HepG2 (cell line): ENCODE results near the gene MEG3. TPM values are rescaled to one million over a fixed set of nuclear protein-coding genes. Genes with fewer than 3 reads are reported as not detected.
A peak's percentile ranks its signal among the peaks of the same experiment; 100 is the strongest.

Experiments
- ATAC-seq: fragments of 200-7000 bp; cut with Tn5 transposase; 3 replicates; pipeline ENCODE4 v1.9.1; 2020; ENCODE audit warnings: mild to moderate bottlenecking, moderate library complexity
- BruUV-seq: library from RNA; stranded (reverse); fragments of 400-500 nt; replicated peaks from 2 replicates; lab custom pipeline; 2021; lab: Mats Ljungman, UMichigan
- CTCF ChIA-PET: fragments of 300-600 bp; formaldehyde crosslinking; extraction: SDS; loops from one replicate; lab custom pipeline; 2021; ENCODE audit warnings: low total read pairs, inconsistent platforms, low intra/inter-chr PET ratio; lab: Yijun Ruan, JAX
- POLR2A ChIA-PET: fragments of 350-600 bp; sonication (Branson Sonifier 250); formaldehyde crosslinking; loops from one replicate; lab custom pipeline; 2020; ENCODE audit warnings: antibody characterized with exemption, inconsistent platforms; lab: Yijun Ruan, JAX
- DNase-seq: peaks from one replicate; pipeline ENCODE4 v3.0.0-alpha.2; 2015; ENCODE audit warnings: low spot score
- FAIRE-seq: peaks from 3 replicates; lab custom pipeline; 2011; peaks lifted over from hg19 to GRCh38; lab: Jason Lieb, UNC
- H2AFZ ChIP-seq: one replicate; pipeline ENCODE4 v1.6.1; 2011; ENCODE audit warnings: low read length, inconsistent platforms
- H3K27ac ChIP-seq: fragments of 300-600 bp; 3 replicates; pipeline ENCODE4 v1.8.0; 2011; ENCODE audit warnings: mixed run types, mild to moderate bottlenecking, mixed read lengths, low read length, inconsistent platforms; ENCODE audit not compliant: insufficient read depth; ENCODE audit errors: extremely low read length
- H3K27me3 ChIP-seq, 2 experiments: fragments of 200-600 bp in 1 of 2; 2 replicates in 1 of 2; 3 replicates in 1 of 2; pipeline versions ENCODE4 v1.6.0 to v1.8.0; 2011; ENCODE audit warnings: low read length in 2 of 2, mild to moderate bottlenecking in 2 of 2, moderate library complexity in 2 of 2, inconsistent platforms in 1 of 2; ENCODE audit not compliant: insufficient read depth in 2 of 2, control insufficient read depth in 1 of 2
- H3K36me3 ChIP-seq, 2 experiments: fragments of 200-600 bp in 1 of 2; replicated peaks in 1 of 2; 2 replicates in 1 of 2; 3 replicates in 1 of 2; pipeline versions ENCODE4 v1.5.1 to v1.8.0; 2011; ENCODE audit warnings: low read length in 2 of 2, inconsistent platforms in 1 of 2; ENCODE audit not compliant: insufficient read depth in 2 of 2, control insufficient read depth in 1 of 2
- H3K4me1 ChIP-seq: 2 replicates; pipeline ENCODE4 v1.5.1; 2012; ENCODE audit warnings: low read length, inconsistent platforms; ENCODE audit not compliant: insufficient read depth
- H3K4me2 ChIP-seq: 2 replicates; pipeline ENCODE4 v1.6.0; 2011; ENCODE audit warnings: low read depth, low read length, inconsistent platforms
- H3K4me3 ChIP-seq, 3 experiments: fragments of 200-600 bp in 1 of 3; sonication (generic), shearing (Covaris generic) in 1 of 3; replicated peaks in 1 of 3; 2 replicates each; pipeline ENCODE4 v1.5.1; 2011 to 2016; ENCODE audit warnings: low read length in 3 of 3, inconsistent platforms in 2 of 3, low read depth in 2 of 3, mild to moderate bottlenecking in 2 of 3, control low read depth in 1 of 3, mixed read lengths in 1 of 3; ENCODE audit not compliant: insufficient read depth in 1 of 3
- H3K79me2 ChIP-seq: one replicate; pipeline ENCODE4 v1.6.1; 2011; ENCODE audit warnings: low read length, inconsistent platforms; ENCODE audit not compliant: insufficient read depth
- H3K9ac ChIP-seq: 2 replicates; pipeline ENCODE4 v1.6.0; 2011; ENCODE audit warnings: mild to moderate bottlenecking, low read depth, low read length, inconsistent platforms; ENCODE audit not compliant: insufficient read depth
- H3K9me3 ChIP-seq: 2 replicates; pipeline ENCODE4 v1.5.1; 2012; ENCODE audit warnings: mild to moderate bottlenecking, low read length
- H4K20me1 ChIP-seq: 2 replicates; pipeline ENCODE4 v1.6.0; 2011; ENCODE audit warnings: inconsistent platforms, mild to moderate bottlenecking, low read length, moderate library complexity; ENCODE audit not compliant: insufficient read depth
- E2F2 ChIP-seq: sonication (generic); formaldehyde crosslinking; IDR thresholded peaks from 2 replicates; pipeline ENCODE4 v1.4.0; 2020; ENCODE audit warnings: missing genetic modification reagents, borderline replicate concordance
- EZH2 ChIP-seq: conservative IDR thresholded peaks from 2 replicates; pipeline ENCODE4 v1.6.1; 2012; ENCODE audit warnings: mild to moderate bottlenecking, low read depth, low read length, moderate library complexity
- GPBP1L1 ChIP-seq: sonication (generic); formaldehyde crosslinking; IDR thresholded peaks from 2 replicates; pipeline ENCODE4 v1.5.0; 2020; ENCODE audit warnings: mild to moderate bottlenecking, missing genetic modification reagents
- ZBTB33 ChIP-seq: sonication (generic); formaldehyde crosslinking; IDR thresholded peaks from 2 replicates; pipeline ENCODE4 v1.4.0; 2020; ENCODE audit warnings: missing genetic modification reagents
- WGBS: methylation state at CpG from one replicate; pipeline ENCODE4 v1.1.6; 2017; ENCODE audit warnings: low lambda C conversion rate; 5-methylcytosine and 5-hydroxymethylcytosine counted together
- in situ Hi-C: cut with HindIII; loops from 2 replicates; pipeline ENCODE4 v1.10.0; 2017; ENCODE audit warnings: low pct_unique_long_range_greater_than_20kb; ENCODE audit not compliant: extremely low pct_ligation_motif_present
- intact Hi-C: fragments of 100-400 bp; cut with micrococcal nuclease; formaldehyde crosslinking; loops from one replicate; pipeline ENCODE4 v1.10.0; 2022; ENCODE audit not compliant: unreplicated experiment
- polyA plus RNA-seq, 8 experiments: library from polyadenylated mRNA; depleted of rRNA in 3 of 8; stranded (reverse) in 7 of 8; unstranded in 1 of 8; fragments of >200 nt; fragmentation: Illumina TruSeq in 4 of 8; extraction: Trizol in 4 of 8; gene quantifications; 2 replicates each; pipeline versions ENCODE4 v1.2.1 to v1.2.3, GENCODE V29; 2011 to 2016; ENCODE audit warnings: low read depth in 4 of 8, missing spikeins in 1 of 8, mixed read lengths in 1 of 8; ENCODE audit not compliant: insufficient read depth in 1 of 8
- total RNA-seq, 5 experiments: library from RNA; depleted of rRNA; stranded (reverse); fragments of >200 nt; fragmentation: Illumina TruSeq; extraction: Trizol; gene quantifications; 2 replicates each; pipeline ENCODE4 v1.2.3, GENCODE V29; 2016; ENCODE audit warnings: low read depth in 1 of 5
- TF ChIP-seq, protein P1 (sequence below): sonication (generic); formaldehyde crosslinking; IDR thresholded peaks from 2 replicates; pipeline ENCODE4 v1.5.1; 2020; ENCODE audit warnings: mild to moderate bottlenecking, missing genetic modification reagents, moderate library complexity

Gene MEG3
- total and polyA plus RNA-seq, 2 of the 13 experiments (the other 11 are each of a cell fraction or from before 2014, with no cell fraction given), result 0.17 TPM; not detected in 1

GRCh38 chr14:100898465-100898864, 72.5 kb downstream of the MEG3 start (continued):
- TF ChIP-seq ZBTB33 (CRISPR knock-in tag), result no peak
- TF ChIP-seq GPBP1L1, result no peak
- TF ChIP-seq, all 625 proteins: peak for 0

DNA sequence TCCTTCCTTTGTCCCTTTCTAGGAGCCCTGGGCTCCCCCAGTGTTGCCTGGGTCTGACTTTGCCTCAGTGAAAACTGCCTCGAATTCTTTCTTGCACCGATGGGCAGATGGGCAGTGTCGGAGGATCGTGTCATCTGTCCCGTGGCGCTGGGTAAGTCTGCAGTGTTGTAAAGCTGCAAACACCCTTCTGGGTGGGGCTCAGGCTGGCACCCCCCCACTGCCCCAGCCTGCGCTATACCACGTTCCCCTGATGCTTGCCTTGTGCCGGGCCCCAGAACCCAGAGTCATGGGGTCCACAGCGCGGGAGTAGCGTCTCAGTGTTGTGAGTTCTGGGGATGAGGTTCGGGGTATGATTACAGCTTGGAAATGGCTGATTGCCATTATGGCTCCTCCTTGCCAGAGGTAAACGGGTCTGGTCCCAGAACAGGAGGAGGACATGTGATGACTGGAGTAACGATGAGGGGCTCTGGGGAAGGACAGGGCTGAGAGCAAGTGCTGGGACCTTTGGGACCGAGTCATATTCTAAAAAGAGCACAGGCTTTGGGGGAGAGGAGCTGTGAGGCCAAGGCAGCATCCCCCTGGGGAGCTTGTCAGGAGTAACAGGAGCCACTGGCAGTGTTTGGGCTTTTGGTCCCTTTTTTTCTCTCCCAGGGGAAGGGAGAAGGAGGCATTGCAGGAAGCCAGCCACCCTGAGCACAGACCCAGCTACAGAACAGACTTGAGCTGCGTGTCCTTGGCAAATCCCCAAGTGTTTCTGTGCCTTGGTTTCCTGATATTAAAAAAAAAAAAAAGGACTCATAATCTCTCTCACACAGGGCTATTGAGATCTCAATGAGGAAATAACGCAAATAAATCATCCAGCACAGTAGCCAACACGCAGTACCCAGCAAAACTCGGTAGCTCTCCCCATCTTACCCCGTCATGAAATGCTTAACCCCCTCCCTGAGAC, 73.3 kb downstream of the MEG3 start:
- DNase-seq (no peak), ATAC-seq (no peak), FAIRE-seq (no peak)
- 95% methylated on average over 19 of the region's 21 CpGs for WGBS
- H2AFZ ChIP-seq, result no peak overlapping the region
- peaks cover 53% of the 10 kb centered on the region for H3K4me1 ChIP-seq
- no peak overlapping the region for H3K4me3 ChIP-seq
- H3K36me3 ChIP-seq, result no peaks in the 10 kb centered on the region
- intact Hi-C loops (no loop called here), in situ Hi-C loops (loop anchor here (5.0 to 10.0 kb wide), 3 partner anchors 37 to 494 kb away; no protein-coding TSS in a partner anchor)
- ChIA-PET POLR2A (interaction anchor here (0.6 to 2.6 kb wide), 7 partner anchors 42 to 149 kb away, joined by 3 to 15 read pairs (median 6); no protein-coding TSS in a partner anchor), CTCF (interaction anchor here (1.9 to 2.2 kb wide), 2 partner anchors 48 to 236 kb away, joined by 9 to 10 read pairs; no protein-coding TSS in a partner anchor)
- peak overlapping the region; percentile 58 for H3K27ac ChIP-seq
- TF ChIP-seq, protein P1, sequence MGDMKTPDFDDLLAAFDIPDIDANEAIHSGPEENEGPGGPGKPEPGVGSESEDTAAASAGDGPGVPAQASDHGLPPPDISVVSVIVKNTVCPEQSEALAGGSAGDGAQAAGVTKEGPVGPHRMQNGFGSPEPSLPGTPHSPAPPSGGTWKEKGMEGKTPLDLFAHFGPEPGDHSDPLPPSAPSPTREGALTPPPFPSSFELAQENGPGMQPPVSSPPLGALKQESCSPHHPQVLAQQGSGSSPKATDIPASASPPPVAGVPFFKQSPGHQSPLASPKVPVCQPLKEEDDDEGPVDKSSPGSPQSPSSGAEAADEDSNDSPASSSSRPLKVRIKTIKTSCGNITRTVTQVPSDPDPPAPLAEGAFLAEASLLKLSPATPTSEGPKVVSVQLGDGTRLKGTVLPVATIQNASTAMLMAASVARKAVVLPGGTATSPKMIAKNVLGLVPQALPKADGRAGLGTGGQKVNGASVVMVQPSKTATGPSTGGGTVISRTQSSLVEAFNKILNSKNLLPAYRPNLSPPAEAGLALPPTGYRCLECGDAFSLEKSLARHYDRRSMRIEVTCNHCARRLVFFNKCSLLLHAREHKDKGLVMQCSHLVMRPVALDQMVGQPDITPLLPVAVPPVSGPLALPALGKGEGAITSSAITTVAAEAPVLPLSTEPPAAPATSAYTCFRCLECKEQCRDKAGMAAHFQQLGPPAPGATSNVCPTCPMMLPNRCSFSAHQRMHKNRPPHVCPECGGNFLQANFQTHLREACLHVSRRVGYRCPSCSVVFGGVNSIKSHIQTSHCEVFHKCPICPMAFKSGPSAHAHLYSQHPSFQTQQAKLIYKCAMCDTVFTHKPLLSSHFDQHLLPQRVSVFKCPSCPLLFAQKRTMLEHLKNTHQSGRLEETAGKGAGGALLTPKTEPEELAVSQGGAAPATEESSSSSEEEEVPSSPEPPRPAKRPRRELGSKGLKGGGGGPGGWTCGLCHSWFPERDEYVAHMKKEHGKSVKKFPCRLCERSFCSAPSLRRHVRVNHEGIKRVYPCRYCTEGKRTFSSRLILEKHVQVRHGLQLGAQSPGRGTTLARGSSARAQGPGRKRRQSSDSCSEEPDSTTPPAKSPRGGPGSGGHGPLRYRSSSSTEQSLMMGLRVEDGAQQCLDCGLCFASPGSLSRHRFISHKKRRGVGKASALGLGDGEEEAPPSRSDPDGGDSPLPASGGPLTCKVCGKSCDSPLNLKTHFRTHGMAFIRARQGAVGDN (CRISPR knock-in tag), result peak; percentile 18; the same call in 1 of the 2 replicates
- TF ChIP-seq E2F2 (CRISPR knock-in tag) (no peak), EZH2 (no peak)
- peak overlapping the region; percentile 83; the same call in 1 of the 2 replicates for H3K4me2 ChIP-seq
- no peaks in the 10 kb centered on the region for H3K9me3 ChIP-seq
- H3K79me2 ChIP-seq, result no peaks in the 10 kb centered on the region
- no peaks in the 10 kb centered on the region for H4K20me1 ChIP-seq
- H3K27me3 ChIP-seq, result peaks cover 0 to 11% of the 10 kb centered on the region in 2 experiments; a peak in 1 of 5 replicates
- H3K9ac ChIP-seq, result peak overlapping the region; percentile 45; the same call in 1 of the 2 replicates
- no TSS peak for BruUV-seq
